Lung (tissue), 12 donors: ENCODE results near the gene OBSCN. TPM values are rescaled to one million over a fixed set of nuclear protein-coding genes. Genes with fewer than 3 reads are reported as not detected.

Experiments
- ATAC-seq: fragments of 200-7000 bp; cut with Tn5 transposase; one replicate; pipeline ENCODE4 v1.9.1; 2020; ENCODE audit warnings: moderate number of reproducible peaks; ENCODE audit not compliant: insufficient read depth, low FRiP score
- DNase-seq, 3 donors: peaks; one replicate each; pipeline ENCODE4 v3.0.0-alpha.2; 2013 to 2017
- H3K27ac ChIP-seq, 2 donors: one replicate each; pipeline ENCODE4 v1.5.1; 2013; ENCODE audit warnings: mild to moderate bottlenecking in 2 of 2, moderate library complexity in 2 of 2, control low read depth in 1 of 2, inconsistent platforms in 1 of 2, low read depth in 1 of 2, low read length in 1 of 2
- H3K27me3 ChIP-seq, 3 donors: one replicate each; pipeline ENCODE4 v1.5.1; 2013; ENCODE audit warnings: low read length in 2 of 3; ENCODE audit not compliant: control insufficient read depth in 3 of 3, insufficient read depth in 3 of 3
- H3K36me3 ChIP-seq, 4 donors: one replicate each; pipeline ENCODE4 v1.5.1; 2013; ENCODE audit warnings: low read length in 4 of 4, mild to moderate bottlenecking in 1 of 4, moderate library complexity in 1 of 4; ENCODE audit not compliant: control insufficient read depth in 4 of 4, insufficient read depth in 4 of 4
- H3K4me1 ChIP-seq, 5 donors: one replicate each; pipeline ENCODE4 v1.5.1; 2013; ENCODE audit warnings: low read length in 5 of 5, mild to moderate bottlenecking in 2 of 5, moderate library complexity in 1 of 5; ENCODE audit not compliant: control insufficient read depth in 5 of 5, insufficient read depth in 5 of 5
- H3K4me3 ChIP-seq: one replicate; pipeline ENCODE4 v1.5.1; 2013; ENCODE audit warnings: mild to moderate bottlenecking, control low read depth, moderate library complexity
- H3K9ac ChIP-seq, 2 donors: one replicate each; pipeline ENCODE4 v1.5.1; 2013; ENCODE audit warnings: low read length in 2 of 2, control low read depth in 1 of 2; ENCODE audit not compliant: insufficient read depth in 1 of 2
- H3K9me3 ChIP-seq, 4 donors: one replicate each; pipeline ENCODE4 v1.5.1; 2013; ENCODE audit warnings: low read length in 3 of 4, mild to moderate bottlenecking in 1 of 4, moderate library complexity in 1 of 4; ENCODE audit not compliant: control insufficient read depth in 4 of 4, insufficient read depth in 3 of 4
- CTCF ChIP-seq: IDR thresholded peaks from 2 replicates; pipeline ENCODE4 v1.5.1; 2012; ENCODE audit warnings: mild to moderate bottlenecking; ENCODE audit errors: control extremely low read depth, extremely low read depth
- whole genome bisulfite sequencing, 2 donors: extraction: QIAGEN DNeasy Blood & Tissue Kit; methylation state at CpG; one replicate each; pipeline ENCODE4 v1.1.7; 2013; 5-methylcytosine and 5-hydroxymethylcytosine counted together
- polyA plus RNA-seq, 2 donors: library from polyadenylated mRNA; stranded (reverse); fragments of 200-250 nt; gene quantifications; one replicate each; pipeline ENCODE4 v1.2.1, GENCODE V29; 2013
- total RNA-seq, 2 donors: library from RNA; depleted of rRNA in 1 of 2; stranded (reverse); fragments of >200 nt in 1 of 2; gene quantifications; one replicate each; pipeline ENCODE4 v1.2.1, GENCODE V29; 2014 to 2021
- donor health status: control.
- donor health status: control.
- donor health status: Bipolar disorder and iron deficiency.
- donor health status: healthy.
- donor health status: DM: yes; HTN: yes; CAD: no.

Gene OBSCN
- total and polyA plus RNA-seq, 4 donors: 5.1 to 47.3 (median 25.4) TPM

GRCh38 chr1:228166170-228166936, 41.5 kb upstream of the OBSCN start:
- peaks cover 0 to 5% (median 0%) of the 10 kb centered on the region in 4 donors for H3K36me3 ChIP-seq
- peak overlapping the region; percentile 92 to 94 for H3K9ac ChIP-seq
- ATAC-seq: peak; percentile 1
- H3K9me3 ChIP-seq: no peaks in the 10 kb centered on the region
- H3K4me3 ChIP-seq: peak overlapping the region; percentile 66
- no peak for TF ChIP-seq CTCF
- DNase-seq: peak; percentile 74 to 76 (median 75)
- 10 to 19% methylated on average over 26 of the region's 26 CpGs for WGBS, 2 donors
- peaks cover 0 to 8% (median 7%) of the 10 kb centered on the region in 3 donors for H3K27me3 ChIP-seq
- H3K27ac ChIP-seq: peak overlapping the region; percentile 98 to 100
- H3K4me1 ChIP-seq: peaks cover 0 to 27% (median 12%) of the 10 kb centered on the region in 5 donors

DNA sequence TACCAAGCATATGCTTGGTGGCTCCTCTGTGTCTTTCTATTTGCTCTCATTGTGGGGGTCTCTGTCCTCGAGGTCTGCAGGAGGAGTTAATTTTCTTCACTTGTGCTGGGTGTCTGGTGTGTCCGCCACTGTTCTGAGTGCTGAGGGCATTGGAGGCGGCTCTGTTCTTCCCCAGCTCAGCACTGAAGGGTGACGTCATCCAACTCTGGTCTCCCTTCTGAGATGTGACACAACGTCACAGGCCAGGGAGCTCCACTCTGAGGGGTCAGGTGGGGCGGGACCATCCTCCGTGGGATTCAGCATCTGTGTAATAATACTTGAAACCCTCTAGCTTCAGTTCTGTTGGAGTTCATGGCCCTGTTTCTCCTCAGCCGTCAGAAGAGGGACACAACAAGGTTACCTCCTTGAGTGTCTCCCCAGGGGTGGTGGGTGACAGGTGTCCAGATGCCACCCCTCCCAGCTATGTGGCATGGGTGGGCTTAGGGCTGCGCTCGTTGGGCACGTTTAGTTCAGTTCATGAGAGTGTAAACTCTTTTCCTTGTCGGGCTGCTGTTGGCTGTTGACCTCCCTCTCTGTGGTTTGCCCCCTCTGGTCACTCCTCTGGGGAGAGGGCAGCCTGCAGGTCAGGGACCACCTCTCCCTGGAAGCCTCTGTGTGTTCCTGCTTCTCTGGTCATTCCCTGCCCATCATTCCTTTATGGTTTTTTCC, 39.1 kb upstream of the OBSCN start:
- no peak for TF ChIP-seq CTCF
- WGBS, 2 donors: 87 to 88% methylated on average over 12 of the region's 12 CpGs
- Histone ChIP-seq H3K4me1 (peaks cover 0 to 18% (median 5%) of the 10 kb centered on the region in 5 donors), H3K4me3 (no peak overlapping the region), H3K27me3 (no peaks in the 10 kb centered on the region), H3K9me3 (no peaks in the 10 kb centered on the region), H3K27ac (no peak overlapping the region), H3K36me3 (peaks cover 0 to 7% (median 0%) of the 10 kb centered on the region in 4 donors), H3K9ac (no peak overlapping the region)
- DNase-seq: no peak
- no peak for ATAC-seq

DNA sequence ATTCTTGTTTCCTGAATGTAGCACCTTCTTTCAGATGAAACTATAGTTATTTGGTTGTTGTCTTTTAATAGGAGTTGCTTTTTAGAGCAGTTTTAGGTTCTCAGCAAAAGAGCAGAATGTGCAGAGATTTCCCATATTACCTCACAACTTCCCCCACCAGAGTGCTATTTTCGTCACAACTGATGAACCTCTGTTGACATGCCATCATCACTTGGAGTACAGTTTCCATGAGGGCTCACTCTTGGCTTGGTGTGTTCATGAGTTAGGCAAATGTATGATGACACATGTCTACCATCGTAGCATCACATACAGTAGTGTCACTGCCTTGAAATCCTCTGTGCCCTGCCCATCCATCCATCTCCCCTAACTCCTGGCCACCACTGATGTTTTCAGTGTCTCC, 38.5 kb upstream of the OBSCN start:
- H3K27ac ChIP-seq: no peak overlapping the region
- peaks cover 0 to 7% (median 0%) of the 10 kb centered on the region in 4 donors for H3K36me3 ChIP-seq
- no peak for TF ChIP-seq CTCF
- H3K4me1 ChIP-seq: peaks cover 0 to 19% (median 5%) of the 10 kb centered on the region in 5 donors
- ATAC-seq (no peak), DNase-seq (no peak)
- no peaks in the 10 kb centered on the region for H3K27me3 ChIP-seq
- no peak overlapping the region for H3K4me3 ChIP-seq
- WGBS, 2 donors: 69 to 85% methylated on average over 2 of the region's 2 CpGs
- no peak overlapping the region for H3K9ac ChIP-seq
- H3K9me3 ChIP-seq: no peaks in the 10 kb centered on the region
